Stimulated activated CD4-positive, alpha-beta T cell treated with anti-CD3 and anti-CD28 coated beads, Interleukin-2, amount 100 ng/mL, for 24 hours (primary cell): ENCODE results near the gene CIAO2B.
"Not testable (repeated sequence)": the region's sequence is repeated elsewhere in the genome, so short reads cannot be mapped to it uniquely, and the experiment has no call there.

ENCODE experiments used
- DNase-seq, 2 donors: peaks; one replicate each; pipeline ENCODE4 v3.0.0-alpha.2; 2020

Gene CIAO2B

DNA sequence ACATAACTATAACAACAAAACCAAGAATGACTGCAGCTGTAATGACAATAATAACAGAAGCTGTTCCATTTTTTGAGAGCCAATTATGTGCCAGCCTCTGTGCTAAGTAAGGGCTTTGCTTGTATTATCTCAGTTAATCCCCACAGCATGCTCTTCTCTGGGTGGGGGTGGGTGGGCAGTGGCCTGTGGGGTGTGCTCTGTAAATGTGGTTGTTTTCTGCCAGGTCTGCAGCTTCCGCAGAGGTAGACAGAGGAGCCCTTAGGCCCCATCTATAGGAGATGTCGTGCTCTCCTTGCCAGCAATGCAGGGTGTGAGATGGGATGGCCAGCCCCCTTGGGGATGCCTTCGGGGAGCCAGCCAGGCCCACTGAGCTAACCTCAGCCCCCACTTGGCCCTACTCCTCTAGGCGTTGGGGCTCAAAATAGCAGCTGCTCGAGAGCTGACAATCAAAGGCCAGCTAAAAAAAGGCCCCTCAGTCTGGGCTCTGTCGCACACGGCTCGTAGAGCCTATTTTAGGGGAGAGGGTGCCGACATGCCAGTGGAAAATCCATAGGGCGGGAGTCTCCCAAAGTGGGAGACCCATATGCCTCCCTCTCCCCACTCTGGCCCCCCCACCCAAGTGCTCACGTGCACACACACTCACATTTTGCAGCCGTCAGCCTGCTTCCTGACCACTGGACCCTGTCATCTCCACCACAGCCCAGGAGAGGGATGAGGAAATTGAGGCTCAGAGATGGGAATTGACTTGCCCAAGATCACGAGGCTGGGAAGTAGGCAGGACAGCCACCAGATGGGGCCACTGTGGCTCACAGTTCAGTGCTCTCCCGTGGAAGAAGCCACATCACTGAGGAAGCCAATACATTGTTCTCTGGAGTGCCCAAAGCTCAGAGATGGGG lies 31.3 kb downstream of the CIAO2B start:
- no peak for DNase-seq

DNA sequence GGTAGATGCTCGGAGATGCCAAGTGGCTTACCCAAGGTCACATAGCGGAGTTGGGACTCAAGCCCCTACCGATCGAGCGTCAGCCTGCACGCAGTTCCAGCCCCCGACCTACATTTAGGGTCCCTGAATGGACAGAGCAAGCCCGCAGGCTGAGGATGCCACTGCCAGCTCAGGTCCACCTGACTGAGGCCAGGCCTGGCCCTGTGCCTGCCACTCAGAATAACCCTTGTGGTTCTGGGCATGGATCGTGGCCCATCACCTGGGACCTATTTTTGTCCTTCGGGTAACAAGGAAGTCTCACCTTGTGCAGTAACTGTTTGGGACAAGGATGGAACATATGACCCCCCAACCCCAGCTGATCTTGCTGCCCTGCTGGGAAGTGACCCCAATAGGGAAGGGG lies 32.6 kb downstream of the CIAO2B start:
- DNase-seq: no peak

DNA sequence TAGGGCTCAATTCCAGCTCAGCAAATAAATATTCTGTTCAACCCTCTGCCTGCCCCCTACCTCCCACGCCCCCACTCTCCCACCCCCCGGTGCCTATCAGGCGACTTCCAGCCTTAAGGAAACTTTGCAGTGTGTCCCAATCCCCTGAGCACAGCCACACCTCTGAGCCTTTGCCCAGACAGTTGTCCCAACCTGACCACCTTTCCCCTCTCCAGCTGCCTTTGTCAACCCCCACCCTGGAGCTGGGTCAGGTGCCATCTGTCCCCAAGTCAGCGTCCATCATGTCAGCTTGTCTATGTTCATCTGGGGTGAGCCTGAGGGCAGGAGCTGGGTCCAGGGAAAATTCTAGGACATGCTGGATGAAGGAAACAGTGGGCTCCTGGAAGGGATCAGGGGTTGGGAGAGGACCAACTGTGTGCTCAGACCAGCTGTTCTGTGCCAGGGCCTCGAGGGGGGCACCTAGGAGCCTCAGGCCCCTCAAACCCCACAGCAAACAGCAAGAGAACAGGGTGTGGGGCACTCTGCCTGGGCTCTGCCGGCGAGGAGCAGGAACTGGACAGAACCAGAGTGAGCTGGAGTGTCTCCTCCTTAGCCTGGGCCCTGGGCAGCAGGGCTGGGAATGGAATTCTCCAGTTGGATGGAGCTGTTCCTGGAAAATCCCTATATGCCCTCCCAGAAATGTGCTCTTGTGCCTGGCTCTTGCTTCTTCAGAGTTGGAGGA lies 33.3 kb downstream of the CIAO2B start:
- DNase-seq: no peak

DNA sequence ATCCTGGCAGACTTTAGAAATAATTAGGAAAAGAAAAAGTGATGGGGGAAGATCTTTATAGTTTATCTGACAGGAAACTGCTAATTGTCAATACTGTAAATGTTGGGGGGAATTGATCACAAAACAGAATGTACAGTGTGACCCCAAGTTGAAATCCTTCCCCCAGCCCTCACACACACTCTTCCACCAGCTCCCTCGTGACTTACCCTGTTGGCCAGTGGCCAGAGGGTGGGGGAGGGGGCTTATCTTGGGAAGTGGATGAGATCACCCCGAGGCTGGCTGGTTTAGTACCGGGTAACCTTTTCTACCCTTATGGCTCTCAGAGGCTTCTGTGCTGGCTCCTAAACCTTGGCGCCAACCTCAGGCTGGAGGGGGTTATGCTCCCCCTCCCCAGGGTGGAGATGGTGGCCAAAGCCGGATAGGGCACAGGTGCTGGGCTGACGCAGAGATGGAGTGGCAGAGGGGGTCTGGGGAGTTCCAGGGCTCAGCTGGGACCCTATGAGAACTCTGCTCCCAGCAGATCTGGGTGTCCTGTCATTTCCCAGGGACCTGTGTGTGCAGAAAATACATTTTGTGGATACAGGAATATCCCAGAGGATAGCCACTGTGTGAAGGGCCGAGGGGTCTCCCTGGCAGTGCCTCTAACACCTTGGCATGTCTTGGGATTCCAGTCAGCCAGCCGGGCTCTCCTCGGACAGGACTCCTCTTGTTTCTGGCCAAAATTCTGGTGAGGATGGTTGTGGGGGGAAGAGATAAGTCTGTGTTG lies 34.1 kb downstream of the CIAO2B start:
- DNase-seq: no peak

DNA sequence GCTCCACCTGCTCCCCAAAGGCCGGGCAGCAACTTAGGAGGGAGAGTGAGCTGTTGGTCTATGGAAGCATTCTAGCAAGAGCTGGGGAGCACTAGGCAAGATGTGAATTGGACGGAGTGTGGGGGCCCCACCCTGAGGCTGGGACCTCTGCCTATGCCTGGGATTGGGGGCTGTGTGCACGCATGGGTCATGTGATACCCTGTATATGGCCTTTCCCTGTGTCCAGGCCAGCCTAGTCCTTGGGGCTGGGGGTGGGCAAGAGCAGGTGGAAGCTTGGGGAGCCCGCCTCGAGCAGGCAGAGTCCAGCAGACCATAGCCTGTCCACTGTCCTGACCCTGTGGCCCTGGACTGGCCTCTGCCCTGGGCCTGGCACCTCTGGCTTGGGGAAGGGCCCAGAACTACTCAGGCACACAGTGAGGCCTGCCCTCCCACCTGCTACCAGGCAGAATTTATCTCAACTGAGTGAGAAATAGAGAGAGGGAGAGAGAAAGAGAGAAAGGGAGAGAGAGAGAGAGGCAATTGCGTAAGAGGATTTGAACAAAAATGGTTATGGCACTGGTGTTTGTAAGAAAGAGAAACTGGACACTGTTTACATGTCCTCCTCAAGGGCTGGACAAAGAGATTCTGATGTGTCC lies 34.8 kb downstream of the CIAO2B start:
- DNase-seq: no peak

DNA sequence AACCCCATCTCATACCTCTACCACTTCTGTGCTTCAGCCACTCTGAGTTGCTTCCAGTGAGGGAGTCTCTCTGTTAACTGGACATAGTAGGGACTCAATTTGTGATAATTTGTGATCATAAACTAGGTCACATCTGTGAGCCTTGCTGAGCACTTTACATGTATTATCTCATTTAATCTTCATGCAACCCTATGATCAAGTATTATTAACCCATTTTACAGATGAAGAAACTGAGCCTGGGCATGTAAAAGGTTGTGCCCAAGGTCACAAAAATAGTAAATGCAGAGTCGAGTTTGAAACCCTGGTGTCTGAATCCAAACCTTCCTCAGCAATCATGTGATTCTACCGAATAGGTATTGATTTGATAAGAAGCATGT lies 35.3 kb downstream of the CIAO2B start:
- no peak for DNase-seq

DNA sequence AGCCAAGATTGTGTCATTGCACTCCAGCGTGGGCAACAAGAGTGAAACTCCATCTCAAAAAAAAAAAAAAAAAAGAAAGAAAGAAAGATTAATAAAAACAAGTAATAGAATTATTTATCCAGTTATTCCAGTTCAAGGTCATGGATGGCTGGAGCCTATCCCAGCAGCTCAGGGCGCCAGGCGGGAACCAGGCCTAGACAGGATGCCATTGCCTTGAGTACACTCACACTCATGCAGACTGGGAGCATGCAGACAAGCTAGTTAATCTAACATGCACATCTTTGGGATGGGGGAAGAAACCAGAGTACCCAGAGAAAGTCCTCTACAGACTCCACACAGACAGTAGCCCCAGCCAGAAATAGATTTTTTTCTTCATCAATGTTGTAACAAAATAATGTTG lies 36.0 kb downstream of the CIAO2B start:
- no peak for DNase-seq

DNA sequence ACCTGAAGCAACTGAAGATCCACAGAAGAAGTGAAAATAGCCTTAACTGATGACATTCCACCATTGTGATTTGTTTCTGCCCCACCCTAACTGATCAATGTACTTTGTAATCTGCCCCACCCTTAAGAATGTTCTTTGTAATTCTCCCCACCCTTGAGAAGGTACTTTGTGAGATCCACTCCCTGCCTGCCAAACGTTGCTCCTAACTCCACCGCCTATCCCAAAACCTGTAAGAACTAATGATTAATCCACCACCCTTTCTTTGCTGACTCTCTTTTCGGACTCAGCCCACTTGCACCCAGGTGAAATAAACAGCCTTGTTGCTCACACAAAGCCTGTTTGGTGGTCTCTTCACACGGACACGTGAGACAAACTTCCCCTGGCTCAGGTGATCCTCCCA lies 37.5 kb downstream of the CIAO2B start:
- DNase-seq: not testable (repeated sequence)

DNA sequence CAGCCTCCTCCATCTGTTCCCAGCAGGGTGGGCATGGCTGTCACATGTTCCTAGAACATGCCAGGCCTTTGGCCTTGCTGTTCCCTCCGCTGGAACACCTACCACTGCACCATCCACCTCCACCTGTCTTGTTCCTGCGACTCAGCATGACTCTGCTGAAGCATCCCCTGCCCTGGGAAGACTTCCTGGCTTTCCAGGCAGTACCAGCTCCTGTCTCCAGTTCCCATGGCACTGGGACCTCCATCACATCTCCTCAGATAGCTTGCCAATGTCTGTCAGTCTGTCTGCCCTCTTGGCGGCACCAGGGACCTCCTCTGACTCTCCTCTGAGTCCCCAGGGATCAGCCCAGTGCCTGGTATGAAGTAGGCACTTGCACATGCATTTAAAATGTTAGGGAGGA lies 38.2 kb downstream of the CIAO2B start:
- no peak for DNase-seq

DNA sequence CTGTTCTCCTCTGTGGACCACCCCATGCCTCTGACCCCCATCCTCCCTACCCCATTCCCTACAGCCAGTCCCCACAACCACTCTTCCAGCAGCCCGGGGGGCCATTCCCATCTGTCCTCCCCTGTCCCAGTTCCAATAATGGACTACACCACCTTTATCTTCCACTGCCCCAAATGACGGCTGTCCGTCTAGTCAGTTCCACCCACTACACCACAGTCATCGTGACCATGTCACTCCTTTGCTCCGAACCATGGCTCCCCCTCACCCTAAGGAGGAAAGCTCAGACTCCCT lies 38.6 kb downstream of the CIAO2B start:
- no peak for DNase-seq

DNA sequence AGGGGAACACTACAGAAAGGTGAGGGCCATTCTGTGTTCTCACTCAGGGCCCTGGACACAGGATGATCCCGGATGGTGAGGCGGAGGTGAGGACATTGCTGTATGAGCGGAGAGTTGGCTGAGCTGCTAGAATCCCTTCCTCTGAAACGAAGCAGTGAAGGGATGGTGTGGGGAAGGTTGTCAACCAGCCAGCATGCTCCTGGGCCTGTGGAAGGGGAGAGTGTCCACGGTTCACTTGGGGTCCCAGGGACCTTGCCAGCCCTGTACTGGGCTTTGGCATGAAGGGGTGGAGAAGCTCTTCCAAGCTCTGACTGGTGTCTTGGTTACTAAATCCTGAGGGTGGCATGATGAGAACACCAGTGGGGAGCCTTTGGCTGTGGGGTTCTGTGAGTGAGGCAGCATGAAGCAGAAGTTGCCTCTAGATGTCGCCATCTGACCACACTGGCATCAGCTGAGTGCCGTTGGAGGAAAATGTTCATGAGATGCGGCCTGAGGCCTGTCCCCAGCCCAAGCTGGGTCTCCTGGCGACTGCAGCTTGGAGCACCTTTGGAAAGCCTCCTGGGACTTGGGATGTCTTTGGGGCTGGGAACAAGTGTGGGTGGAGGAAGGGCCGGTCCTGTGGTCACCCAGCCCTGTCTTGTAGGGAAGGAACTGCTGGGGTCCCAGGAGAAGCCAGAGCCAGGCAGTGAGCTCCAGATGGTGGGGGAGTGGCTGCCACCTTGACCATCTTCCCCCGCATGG lies 39.1 kb downstream of the CIAO2B start:
- DNase-seq: peak; percentile 58 to 61

DNA sequence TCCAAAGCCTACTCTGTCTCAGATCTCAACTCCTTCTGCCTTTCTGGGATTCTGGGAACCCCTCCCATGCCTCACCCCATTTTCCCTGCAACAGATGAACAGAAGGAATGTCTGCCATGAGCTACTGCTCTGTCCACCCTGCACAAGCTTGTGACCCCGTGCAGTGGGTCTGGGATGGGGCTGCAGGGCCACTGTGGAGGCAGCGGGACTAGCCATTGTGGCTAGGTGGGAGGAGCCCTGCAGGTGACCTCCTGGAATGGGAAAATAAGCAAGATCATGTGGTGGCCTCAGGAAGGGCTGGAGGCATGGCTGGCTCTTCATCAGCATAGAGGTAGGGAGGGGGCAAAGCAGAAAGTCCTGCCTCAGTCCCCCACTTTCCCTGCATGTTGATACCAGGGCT lies 40.1 kb downstream of the CIAO2B start:
- no peak for DNase-seq

DNA sequence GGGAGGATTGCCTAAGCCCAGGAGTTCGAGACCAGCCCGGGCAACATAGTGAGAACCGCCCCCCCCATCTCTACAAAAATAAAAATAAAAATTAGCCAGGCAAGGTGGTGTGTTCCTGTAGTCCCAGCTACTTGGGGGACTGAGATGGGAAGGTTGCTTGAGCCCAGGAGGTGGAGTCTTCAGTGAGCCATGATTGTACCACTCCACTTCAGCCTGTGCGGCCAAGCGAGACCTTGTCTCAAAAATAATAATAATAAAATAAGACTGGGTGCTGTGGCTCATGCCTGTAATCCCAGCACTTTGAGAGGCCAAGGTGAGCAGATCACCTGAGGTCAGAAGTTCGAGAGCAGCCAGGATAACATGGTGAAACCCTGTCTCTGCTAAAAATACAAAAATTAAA lies 42.4 kb downstream of the CIAO2B start:
- no peak for DNase-seq

DNA sequence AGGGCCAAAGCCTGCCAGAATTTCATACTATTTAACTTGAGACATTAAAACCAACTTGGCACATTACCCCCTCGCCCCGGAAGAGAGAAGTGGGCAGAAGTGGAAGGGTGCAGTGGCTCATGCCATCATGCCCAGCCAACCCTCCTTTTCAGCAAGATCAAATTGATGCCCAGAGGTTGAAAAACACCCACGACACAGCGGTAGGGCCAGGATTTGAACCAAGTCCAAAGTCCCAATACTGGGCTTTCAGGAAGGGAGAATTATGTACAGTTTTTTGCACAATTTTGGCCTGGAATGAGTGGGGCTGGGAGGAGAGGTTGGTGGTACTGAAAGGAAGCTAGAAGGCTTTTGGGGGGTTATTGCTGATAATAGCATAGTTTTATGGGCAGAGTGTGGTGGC lies 42.8 kb downstream of the CIAO2B start:
- DNase-seq: no peak

DNA sequence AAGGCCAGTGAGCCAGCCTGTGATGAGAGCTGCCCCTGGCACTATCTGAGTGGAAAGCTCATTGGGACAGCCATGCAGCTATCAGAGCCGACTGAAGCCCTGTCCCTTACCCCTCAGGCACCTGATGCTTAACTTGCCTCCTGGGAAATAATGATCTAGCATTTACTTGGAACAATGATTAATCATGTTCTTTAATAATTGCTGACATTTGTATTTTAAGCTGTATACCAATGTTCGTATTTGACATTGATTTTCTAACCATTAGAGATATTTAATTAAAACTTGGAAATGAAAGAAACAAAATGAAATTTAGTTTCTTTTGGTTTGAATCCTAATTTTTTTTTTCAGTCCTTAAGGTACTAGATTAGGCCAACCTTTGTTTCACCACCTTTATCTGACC lies 43.4 kb downstream of the CIAO2B start:
- no peak for DNase-seq

DNA sequence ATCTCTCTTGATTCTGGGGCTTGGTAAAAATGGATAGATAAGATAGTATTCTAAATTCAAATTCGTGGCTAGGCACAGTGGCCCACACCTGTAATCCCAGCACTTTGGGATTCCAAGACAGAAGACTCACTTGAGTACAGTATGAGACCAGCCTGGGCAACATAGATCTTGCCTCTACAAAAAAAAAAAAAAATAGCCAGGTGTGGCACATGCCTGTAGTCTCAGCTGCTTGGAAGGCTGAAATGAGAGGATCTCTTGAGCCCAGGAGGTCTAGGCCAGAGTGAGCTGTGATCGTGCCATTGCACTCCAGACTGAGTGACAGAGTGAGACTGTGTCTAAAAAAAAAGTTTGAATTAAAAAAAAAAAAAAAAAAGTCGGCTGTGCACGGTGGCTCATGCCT lies 44.6 kb downstream of the CIAO2B start:
- no peak for DNase-seq

DNA sequence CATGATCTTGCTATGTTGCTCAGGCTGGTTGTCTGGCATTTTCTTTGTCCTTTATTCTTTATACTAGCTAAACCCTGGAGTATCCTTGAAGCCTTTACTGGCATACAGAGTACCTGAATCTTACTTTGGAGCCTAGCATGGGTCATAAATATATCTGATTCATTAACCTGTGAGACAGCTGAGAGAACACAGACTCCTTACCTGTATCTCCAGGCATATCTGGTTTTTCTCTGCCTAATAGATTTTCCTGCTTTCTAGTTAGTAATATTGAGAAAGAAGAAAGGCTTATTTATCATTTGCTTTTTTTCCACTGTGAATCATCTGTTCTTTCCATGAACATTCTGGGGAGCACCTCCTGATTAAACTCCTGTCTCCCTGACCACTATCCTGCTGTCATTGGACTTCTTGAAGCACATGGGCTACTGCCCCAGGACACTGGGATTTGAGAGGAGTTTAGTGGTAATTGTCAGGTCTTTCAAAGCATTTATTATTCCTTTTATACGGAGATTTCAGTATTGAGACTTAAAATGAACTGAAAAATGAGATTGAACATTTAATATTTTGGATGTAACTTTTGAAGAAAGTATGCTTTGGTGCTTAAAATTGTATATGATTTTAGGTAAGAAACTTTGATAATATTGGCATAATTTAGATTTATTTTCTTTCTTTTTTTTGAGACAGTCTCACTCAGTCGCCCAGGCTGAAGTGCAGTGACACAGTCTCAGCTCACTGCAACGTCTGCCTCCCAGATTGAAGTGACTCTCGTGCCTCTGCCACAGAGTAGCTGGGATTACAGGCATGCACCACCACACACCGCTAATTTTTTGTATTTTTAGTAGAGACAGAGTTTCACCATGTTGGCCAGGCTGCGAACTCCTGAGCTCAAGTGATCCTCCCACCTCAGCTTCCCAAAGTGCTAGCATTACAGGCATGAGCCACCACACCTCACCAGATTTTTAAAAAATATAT lies 45.3 kb downstream of the CIAO2B start:
- no peak for DNase-seq

DNA sequence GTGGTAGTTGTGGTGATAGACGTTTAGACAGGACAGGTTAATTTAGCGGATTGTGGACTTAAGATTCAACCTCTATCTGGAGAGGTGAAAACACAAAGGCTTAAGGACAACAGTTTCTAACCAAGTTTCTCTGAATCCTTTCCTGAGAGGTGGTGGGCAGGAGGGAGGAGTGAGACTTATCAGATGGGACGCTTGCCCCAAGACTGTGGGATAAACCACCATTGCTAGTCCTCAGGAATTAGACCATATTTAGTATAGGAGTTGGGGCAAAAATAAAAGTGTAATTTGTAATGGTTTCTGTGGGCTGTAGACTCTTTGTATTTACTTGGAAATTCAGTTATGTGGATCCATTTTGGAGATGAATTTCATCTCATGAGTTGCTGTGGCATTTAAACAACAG lies 47.3 kb downstream of the CIAO2B start:
- DNase-seq: no peak

DNA sequence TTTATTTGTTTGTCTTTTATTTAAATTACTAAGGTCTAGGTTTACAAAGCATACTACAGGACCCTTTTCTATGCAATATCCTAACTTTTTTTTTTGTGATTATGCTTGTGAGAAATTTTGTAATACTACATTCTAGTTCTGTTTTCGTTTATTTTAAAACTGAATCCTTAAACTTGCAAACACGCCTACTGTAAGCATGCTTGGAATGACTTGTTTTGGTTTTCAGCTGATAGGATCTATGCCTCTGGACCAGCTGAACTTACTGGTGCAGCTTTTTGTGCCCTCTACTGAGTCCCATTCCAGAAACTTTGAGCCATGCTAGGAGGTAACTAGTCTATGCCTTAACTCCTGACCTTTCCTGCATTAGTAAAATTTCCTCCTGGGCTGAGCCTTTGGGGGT lies 47.9 kb downstream of the CIAO2B start:
- DNase-seq: no peak

DNA sequence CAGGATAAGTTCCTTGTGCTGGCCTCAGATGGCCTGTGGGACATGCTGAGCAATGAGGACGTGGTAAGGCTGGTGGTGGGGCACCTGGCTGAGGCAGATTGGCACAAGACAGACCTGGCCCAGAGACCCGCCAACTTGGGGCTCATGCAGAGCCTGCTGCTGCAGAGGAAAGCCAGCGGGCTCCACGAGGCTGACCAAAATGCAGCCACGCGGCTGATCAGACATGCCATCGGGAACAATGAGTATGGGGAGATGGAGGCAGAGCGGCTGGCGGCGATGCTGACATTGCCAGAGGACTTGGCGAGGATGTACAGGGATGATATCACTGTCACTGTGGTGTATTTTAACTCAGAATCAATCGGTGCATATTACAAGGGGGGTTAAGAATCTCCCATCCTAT lies 48.7 kb downstream of the CIAO2B start:
- no peak for DNase-seq

DNA sequence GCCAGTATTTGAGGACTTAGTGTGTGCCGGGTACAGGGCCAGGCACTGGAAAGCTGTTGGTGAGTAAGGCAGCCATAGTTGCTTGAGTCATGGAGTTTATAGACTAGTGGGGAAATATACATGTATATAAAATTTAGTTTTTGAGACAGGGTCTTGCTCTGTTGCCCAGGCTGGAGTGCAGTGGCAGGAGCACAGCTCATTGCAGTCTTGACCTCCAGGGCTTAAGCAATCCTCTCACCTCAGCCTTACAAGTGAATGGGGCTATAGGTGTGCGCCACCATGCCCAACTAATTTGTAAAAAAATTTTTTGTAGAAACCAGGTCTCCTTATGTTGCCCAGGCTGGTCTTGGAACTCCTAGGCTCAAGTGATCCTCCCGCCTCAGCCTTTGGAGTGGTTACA lies 51.5 kb downstream of the CIAO2B start:
- no peak for DNase-seq
